Testis (tissue), 2 donors: ENCODE data around the gene SNX3.

Experiments used
- POLR2A ChIP-seq: fragments of 450-650 bp; IDR thresholded peaks from one replicate; pipeline ENCODE4 v1.6.1; 2017; ENCODE audit warnings: antibody characterized with exemption, mild to moderate bottlenecking, moderate library complexity
- TF ChIP-seq, protein P1 (sequence below), 3 experiments: fragments of 450-650 bp in 2 of 3; fragments of 200-600 bp in 1 of 3; sonication (generic) in 1 of 3; IDR thresholded peaks; one replicate each; pipeline ENCODE4 v1.5.1; 2016 to 2019; ENCODE audit warnings: antibody characterized with exemption in 3 of 3, mild to moderate bottlenecking in 2 of 3, moderate library complexity in 1 of 3

DNA sequence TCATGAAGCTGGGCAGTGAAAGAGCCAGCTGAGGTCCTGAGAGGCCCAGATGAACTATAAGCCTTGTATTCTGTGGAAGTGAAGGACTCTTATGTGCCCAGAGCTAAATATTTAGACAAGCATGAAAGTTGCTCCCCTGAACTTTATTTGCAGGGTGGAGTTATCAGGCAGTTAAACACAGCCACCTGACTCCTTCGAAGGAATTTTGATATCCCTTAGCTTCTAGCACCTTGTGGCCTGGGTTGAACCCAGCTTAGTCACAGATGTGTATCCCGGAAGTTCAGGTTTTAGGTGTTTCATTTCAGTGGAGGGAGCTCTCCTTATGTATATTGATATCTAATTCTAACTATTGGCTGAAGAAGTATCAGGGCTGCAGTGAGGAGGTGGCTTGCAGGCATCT is 74.6 kb downstream of the SNX3 start:
- no peak for TF ChIP-seq POLR2A
- TF ChIP-seq, protein P1, sequence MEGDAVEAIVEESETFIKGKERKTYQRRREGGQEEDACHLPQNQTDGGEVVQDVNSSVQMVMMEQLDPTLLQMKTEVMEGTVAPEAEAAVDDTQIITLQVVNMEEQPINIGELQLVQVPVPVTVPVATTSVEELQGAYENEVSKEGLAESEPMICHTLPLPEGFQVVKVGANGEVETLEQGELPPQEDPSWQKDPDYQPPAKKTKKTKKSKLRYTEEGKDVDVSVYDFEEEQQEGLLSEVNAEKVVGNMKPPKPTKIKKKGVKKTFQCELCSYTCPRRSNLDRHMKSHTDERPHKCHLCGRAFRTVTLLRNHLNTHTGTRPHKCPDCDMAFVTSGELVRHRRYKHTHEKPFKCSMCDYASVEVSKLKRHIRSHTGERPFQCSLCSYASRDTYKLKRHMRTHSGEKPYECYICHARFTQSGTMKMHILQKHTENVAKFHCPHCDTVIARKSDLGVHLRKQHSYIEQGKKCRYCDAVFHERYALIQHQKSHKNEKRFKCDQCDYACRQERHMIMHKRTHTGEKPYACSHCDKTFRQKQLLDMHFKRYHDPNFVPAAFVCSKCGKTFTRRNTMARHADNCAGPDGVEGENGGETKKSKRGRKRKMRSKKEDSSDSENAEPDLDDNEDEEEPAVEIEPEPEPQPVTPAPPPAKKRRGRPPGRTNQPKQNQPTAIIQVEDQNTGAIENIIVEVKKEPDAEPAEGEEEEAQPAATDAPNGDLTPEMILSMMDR (IDR thresholded peaks at IDR 0.05): no peak
